Measurements from ENCODE around the gene KIT.
"Not testable (repeated sequence)": the region's sequence is repeated elsewhere in the genome, so short reads cannot be mapped to it uniquely, and the experiment has no call there.

DNA sequence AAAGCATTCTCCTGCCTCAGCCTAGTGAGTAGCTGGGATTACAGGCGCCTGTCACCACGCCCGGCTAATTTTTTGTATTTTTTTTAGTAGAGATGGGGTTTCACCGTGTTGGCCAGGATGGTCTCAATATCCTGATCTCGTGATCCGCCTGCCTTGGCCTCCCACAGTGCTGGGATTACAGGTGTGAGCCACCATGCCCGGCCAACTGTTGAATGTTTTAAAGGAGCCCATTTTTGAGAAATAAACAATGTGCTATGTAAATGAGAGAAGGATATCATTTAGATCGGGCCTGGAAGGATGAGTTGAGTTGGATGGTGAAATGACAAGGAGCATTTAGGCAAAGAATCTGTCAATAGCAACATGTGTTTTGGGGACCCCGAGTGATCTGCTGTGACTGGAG is 16.7 kb upstream of the KIT start:
- TF ChIP-seq, protein P1, sequence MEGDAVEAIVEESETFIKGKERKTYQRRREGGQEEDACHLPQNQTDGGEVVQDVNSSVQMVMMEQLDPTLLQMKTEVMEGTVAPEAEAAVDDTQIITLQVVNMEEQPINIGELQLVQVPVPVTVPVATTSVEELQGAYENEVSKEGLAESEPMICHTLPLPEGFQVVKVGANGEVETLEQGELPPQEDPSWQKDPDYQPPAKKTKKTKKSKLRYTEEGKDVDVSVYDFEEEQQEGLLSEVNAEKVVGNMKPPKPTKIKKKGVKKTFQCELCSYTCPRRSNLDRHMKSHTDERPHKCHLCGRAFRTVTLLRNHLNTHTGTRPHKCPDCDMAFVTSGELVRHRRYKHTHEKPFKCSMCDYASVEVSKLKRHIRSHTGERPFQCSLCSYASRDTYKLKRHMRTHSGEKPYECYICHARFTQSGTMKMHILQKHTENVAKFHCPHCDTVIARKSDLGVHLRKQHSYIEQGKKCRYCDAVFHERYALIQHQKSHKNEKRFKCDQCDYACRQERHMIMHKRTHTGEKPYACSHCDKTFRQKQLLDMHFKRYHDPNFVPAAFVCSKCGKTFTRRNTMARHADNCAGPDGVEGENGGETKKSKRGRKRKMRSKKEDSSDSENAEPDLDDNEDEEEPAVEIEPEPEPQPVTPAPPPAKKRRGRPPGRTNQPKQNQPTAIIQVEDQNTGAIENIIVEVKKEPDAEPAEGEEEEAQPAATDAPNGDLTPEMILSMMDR (optimal IDR thresholded peaks at IDR 0.05 in 1 of 3, IDR thresholded peaks at IDR 0.05 in 1 of 3, conservative IDR thresholded peaks at IDR 0.05 in 1 of 3; ENCODE audit: extremely low read depth in 1 of 3, insufficient read depth in 2 of 3, low read length in 3 of 3) = not testable (repeated sequence)
- TF ChIP-seq EZH2 (IDR thresholded peaks at IDR 0.05; ENCODE audit: low read length) = not testable (repeated sequence)

Data from keratinocyte (primary cell).